AML-193 (cell line): ENCODE results near the gene ADGRL1.

Experiments
- DNase-seq, 2 experiments: peaks; one replicate each; lab custom pipeline; 2025; lab: John Stamatoyannopoulos, UW

The ADGRL1 gene

DNA sequence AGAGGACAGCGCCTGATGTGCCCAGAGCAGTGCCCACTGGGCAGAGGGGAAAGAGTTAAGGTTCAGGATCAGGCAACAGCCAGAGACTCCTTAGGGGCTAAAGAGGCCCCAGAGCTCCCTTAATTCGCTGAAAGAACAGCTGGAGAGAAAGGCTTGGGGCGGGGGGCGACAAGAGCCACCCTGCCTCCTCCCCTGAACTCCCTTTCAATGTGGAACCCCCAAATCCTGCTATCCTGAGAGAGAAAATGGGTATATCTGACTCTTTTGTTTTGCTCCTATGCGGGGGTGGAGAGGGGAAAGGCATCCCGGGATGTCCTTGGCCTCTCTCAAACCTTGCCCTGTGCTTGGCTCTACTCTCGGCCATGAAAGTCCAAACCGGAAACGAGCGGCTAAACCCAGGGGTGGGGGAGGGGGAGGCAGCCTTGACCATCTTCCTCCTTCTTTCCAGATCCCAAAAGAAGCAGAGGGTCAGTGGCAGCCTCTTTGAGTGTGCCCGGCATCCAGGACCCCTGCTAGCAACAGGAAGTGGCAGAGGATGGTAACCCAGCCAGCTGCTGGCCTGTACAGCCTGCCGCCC lies 93.1 kb downstream of the ADGRL1 start:
- DNase-seq, result no peak

DNA sequence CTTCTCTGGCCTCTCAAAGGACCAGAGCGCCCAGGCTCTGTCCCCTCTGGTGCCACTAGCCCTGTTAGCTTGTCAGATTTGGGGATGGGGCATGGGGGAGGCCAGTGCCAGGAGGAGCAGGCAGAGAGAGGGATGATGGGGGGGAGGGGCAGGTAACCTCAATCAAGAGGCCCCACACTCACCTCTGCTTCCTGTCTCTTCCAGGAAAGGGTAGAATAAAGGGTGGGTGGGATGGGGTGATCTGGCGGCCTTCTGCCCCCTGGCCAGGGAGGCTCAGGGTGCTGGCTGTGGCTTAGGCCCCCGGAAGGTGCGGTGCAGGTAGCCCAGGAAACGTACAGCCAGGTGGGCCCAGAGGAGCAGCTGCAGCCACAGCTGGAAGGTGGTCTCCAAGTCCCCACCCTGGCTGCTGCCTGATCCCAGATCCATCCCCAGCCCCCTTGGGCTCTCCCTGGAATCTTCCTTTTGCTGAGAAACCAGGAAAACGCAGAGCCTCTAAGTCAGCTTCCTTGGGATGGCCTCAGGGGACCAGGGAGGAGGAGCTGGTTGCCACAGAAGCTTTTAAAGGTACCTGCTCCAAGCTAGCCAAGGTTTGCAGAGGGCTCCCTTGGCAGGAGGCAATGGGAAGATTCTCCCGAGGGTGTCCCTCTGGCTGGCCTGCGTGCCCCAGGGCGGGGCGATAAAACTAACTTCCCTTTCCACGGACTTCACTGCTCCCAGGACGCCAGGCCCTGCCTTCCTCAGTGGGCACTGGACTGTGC lies 93.7 kb downstream of the ADGRL1 start:
- no peak for DNase-seq

DNA sequence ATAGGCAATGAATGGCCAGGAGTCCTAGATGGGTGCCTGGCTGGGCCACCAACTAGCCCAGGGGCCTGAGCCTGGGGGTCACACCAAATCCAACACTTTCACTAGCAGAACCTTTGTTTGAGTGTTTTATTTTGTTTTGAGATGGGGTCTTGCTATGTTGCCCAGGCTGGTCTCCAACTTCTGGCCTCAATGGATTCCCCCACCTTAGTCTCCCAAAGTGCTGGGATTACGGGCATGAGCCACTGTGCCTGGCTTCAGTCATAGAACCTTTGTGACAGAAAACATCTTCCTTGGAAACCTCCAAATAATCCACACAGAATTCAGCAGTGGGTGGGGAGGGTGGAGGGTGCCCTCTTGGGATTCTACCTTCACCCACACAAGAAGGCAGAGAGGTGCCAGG lies 94.5 kb downstream of the ADGRL1 start:
- no peak for DNase-seq

DNA sequence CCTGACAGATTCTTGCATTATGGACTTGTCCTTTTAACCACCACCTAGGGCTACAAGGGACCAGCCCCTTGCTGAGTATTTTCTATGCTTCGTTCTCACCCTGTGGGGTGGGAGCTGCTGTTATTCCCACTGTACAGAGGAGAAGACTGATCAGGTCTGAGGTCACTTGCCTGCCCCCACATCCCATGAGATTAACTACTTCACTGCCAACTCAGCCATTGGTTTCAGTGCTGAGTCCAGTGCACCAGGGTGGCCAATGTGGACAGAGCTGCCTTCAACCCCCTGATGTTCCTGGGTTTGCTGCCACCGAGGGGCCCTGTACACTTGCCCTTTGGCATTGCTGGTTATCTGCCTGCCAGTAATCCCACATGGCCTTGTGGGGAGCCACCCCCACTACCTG lies 95.3 kb downstream of the ADGRL1 start:
- no peak for DNase-seq

GRCh38 chr19:14107581-14108461 lies 98.1 kb downstream of the ADGRL1 start:
- no peak for DNase-seq

GRCh38 chr19:14106840-14107239 lies 99.1 kb downstream of the ADGRL1 start:
- DNase-seq, result no peak

DNA sequence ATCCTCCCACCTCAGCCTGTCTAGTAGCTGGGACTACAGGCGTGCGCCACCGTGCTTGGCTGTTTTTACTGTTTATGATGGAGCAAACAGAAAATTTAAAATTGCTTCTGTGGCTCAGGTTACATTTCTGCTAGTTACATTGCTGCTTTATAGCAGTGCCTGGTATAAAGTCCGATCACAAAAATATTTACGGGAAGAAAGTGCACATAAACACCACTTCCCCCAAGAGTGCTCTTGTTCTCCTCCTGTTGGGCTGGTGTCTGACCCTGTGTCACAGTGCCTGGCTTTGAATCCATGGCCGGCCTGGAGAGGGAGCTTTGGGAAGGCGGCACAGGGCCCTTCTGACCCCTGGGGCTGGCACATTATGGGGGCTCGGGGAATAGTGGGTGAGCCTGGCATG lies 100.3 kb downstream of the ADGRL1 start:
- no peak for DNase-seq

- no peak for DNase-seq
Observed at GRCh38 chr19:14103310-14103709, 102.7 kb downstream of the ADGRL1 start.

DNA sequence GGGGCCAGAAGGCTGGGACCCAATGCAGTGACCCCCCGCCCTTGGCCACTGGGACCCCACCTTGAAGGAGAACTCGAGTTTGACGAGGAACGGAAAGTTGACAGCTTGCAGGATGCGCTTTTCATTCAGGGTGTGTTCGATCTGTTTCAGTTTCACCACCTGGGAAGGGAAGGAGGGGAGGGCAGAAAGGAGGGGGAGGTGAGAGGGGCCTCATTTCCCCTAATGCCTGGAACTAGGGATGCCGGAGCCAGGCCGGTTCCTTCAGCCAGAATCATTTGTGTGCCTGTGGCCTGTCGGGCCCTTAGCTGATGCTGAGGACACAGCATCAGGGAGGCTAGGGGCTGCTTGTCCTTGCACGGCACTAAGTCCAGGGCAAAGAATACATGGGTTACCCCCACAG lies 103.2 kb downstream of the ADGRL1 start:
- DNase-seq, result no peak

- no peak for DNase-seq
Observed at GRCh38 chr19:14102102-14102696, 103.8 kb downstream of the ADGRL1 start.

DNA sequence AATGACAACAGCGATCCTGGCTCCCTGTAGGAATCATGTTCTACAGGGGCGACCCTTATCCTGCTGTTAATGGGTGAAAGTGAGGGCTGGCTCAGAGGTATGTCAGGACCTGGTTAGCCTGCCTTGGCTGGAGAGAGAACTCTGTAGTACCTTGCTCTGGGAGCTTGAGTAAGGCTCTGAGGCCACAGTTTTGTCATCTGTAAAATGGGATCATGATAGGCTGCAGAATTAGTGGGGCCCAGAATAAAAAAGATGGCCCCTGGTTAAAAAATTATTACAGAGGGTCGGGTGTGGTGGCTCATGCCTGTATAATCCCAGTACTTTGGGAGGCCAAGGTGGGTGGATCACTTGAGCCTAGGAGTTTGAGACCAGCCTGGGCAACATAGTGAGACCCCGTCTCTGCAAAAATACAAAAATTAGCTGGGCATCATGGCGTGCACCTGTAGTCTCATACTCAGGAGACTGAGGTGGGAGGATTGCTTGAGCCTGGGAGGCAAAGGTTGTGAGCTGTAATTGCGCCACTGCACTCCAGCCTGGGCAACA lies 104.9 kb downstream of the ADGRL1 start:
- DNase-seq, result no peak
